Activated naive CD4-positive, alpha-beta T cell treated with anti-CD3 and anti-CD28 coated beads for 36 hours (primary cell): Measurements from ENCODE around the gene KIAA1217. TPM values are rescaled to one million over a fixed set of nuclear protein-coding genes. Genes with fewer than 3 reads are reported as not detected.
A peak's percentile ranks its signal among the peaks of the same experiment; 100 is the strongest.

Experiments used
- CTCF ChIA-PET: fragments of 350-600 bp; sonication (Branson Sonifier 250); formaldehyde crosslinking; loops from one replicate; lab custom pipeline; 2021; ENCODE audit warnings: antibody characterized with exemption; lab: Charles Lee
- DNase-seq: peaks from one replicate; pipeline ENCODE4 v3.0.0-alpha.2; 2020
- H3K27ac Mint-ChIP-seq: one replicate; pipeline ENCODE4 v1.8.0; 2021; ENCODE audit warnings: mild to moderate bottlenecking, mixed read lengths
- H3K27me3 Mint-ChIP-seq: one replicate; pipeline ENCODE4 v1.8.0; 2021; ENCODE audit warnings: low read depth, mixed read lengths
- H3K36me3 Mint-ChIP-seq: one replicate; pipeline ENCODE4 v1.8.0; 2021; ENCODE audit warnings: low read depth, mixed read lengths
- H3K4me1 Mint-ChIP-seq: one replicate; pipeline ENCODE4 v1.8.0; 2021; ENCODE audit warnings: low read depth, mixed read lengths
- H3K4me3 Mint-ChIP-seq: one replicate; pipeline ENCODE4 v1.8.0; 2021; ENCODE audit warnings: mild to moderate bottlenecking, moderate library complexity, mixed read lengths
- H3K9me3 Mint-ChIP-seq: one replicate; pipeline ENCODE4 v1.8.0; 2021; ENCODE audit warnings: mixed read lengths
- intact Hi-C: fragments of 100-400 bp; cut with micrococcal nuclease; formaldehyde crosslinking; loops from one replicate; pipeline ENCODE4 v1.15.1; 2023
- total RNA-seq, 2 experiments: library from RNA; stranded (reverse); gene quantifications; one replicate each; pipeline ENCODE4 v1.2.3, GENCODE V29; 2021

The KIAA1217 gene, protein sequence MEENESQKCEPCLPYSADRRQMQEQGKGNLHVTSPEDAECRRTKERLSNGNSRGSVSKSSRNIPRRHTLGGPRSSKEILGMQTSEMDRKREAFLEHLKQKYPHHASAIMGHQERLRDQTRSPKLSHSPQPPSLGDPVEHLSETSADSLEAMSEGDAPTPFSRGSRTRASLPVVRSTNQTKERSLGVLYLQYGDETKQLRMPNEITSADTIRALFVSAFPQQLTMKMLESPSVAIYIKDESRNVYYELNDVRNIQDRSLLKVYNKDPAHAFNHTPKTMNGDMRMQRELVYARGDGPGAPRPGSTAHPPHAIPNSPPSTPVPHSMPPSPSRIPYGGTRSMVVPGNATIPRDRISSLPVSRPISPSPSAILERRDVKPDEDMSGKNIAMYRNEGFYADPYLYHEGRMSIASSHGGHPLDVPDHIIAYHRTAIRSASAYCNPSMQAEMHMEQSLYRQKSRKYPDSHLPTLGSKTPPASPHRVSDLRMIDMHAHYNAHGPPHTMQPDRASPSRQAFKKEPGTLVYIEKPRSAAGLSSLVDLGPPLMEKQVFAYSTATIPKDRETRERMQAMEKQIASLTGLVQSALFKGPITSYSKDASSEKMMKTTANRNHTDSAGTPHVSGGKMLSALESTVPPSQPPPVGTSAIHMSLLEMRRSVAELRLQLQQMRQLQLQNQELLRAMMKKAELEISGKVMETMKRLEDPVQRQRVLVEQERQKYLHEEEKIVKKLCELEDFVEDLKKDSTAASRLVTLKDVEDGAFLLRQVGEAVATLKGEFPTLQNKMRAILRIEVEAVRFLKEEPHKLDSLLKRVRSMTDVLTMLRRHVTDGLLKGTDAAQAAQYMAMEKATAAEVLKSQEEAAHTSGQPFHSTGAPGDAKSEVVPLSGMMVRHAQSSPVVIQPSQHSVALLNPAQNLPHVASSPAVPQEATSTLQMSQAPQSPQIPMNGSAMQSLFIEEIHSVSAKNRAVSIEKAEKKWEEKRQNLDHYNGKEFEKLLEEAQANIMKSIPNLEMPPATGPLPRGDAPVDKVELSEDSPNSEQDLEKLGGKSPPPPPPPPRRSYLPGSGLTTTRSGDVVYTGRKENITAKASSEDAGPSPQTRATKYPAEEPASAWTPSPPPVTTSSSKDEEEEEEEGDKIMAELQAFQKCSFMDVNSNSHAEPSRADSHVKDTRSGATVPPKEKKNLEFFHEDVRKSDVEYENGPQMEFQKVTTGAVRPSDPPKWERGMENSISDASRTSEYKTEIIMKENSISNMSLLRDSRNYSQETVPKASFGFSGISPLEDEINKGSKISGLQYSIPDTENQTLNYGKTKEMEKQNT (N-terminal part only)
- total RNA-seq = under 1 TPM; 0.57 to 0.86 TPM

DNA sequence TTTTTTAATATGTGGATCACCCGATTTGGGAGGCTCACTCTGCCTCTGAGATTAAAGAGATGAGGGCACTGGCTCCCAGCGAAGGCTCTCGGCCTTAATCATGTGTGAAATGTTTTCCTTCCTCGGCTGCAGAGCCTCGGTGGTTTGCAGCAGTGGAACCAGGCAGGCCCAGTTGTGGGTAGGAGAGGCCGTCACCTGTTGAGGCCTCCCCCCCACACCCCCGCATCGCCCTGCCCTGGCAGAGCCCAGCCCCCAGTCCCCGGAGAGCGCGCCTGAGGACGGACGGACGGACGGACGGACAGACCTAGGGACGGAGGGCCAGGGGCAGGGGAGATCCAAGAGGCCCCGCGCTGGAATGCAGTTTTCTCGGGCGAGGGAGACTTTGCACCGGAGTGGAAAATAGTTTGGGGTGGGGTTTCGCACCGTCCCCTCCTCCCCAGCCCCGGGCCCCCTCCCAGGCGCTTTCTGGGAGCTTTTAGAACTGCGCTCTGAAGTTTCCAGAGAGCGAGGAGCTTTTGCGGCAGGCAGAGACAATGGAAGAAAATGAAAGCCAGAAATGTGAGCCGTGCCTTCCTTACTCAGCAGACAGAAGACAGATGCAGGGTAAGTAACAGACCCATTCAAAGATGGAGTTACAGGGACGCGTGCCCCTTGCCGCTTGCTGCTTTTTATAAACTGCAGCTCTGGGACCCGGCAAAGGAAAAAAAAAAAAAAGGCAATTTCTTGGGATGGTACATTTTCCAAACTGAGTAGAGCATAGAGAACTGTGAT, at the start of gene KIAA1217:
TSS of gene KIAA1217 (plus strand) at position 478 of the 771 bp plus-strand sequence. CDS start at position 534, 56 bp downstream.
- Mint-ChIP-seq H3K4me3 (peak within 1 kb of the TSS; percentile 69), H3K27ac (peak within 1 kb of the TSS; percentile 76), H3K9me3 (no peaks in the 10 kb centered on the region), H3K27me3 (peaks cover 49% of the 10 kb centered on the region), H3K36me3 (no peaks in the 10 kb centered on the region), H3K4me1 (peaks cover 29% of the 10 kb centered on the region)
- CTCF ChIA-PET = no interaction called here
- intact Hi-C loops = loop anchor here (1.0 to 5.0 kb wide), 5 partner anchors 90 to 808 kb away; partner anchors contain the start of genes ENKUR and THNSL1
- DNase-seq = peak; percentile 9

DNA sequence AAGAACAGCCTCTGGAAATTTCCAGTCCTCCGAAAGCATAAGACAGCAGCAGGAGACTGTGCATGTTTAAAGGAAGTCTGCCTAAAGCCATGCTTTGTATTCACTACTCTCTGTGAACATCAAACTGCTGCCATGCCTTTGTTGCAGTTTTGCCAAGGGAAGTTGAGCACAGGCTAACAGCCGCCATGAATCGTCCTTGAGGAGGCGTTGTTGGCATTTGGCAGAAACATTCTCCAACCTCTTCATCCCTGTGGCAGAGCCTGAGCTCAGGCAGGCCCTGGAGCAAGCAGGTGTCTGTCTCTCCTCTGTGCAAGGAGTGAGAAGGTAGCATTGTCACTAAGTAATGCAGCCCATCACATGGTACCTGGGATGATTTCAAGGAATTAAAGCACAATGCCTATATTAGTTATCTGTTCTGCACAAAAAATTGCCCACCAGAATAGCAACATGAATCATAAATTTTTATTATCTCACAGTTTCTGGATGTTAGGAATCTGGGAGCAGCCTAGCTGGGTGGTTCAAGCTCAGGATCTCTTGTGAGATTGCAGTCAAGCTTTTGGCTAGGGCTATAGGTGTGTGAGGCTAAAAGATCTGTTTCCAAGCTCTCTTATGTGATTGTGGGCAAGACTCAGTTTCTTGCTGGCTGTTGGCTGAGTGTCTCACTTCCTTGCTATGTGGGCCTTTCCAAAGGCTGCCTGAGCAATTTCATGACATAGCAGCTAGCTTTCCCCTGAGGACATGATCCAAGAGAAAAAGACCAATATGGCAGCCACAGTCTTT, 46.5 kb upstream of the KIAA1217 start:
- Mint-ChIP-seq H3K4me3 (no peak overlapping the region), H3K27ac (no peak overlapping the region), H3K36me3 (no peaks in the 10 kb centered on the region), H3K9me3 (peaks cover 4% of the 10 kb centered on the region), H3K27me3 (no peaks in the 10 kb centered on the region), H3K4me1 (no peaks in the 10 kb centered on the region)
- CTCF ChIA-PET = no interaction called here
- intact Hi-C loops = no loop called here
- DNase-seq = no peak

DNA sequence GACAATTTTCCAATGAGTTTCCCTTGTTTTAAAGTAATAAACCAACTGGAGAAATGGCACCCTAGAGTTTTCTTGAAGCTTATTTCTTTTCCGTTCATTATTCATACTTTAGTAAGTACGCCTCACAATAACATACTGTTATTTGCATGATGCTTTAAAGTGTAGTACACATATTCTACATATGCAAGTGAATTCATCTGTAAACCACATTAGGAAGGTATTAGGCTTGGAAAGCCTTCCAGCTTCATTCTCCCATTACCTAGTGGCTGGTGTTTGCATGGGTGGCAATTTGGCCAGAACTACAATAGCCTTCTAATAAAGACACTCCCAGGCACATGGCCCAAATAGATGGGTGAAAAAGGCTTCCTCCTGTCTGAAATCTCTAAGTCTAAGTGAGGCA, 45.5 kb upstream of the KIAA1217 start:
- intact Hi-C loops = no loop called here
- H3K4me3 Mint-ChIP-seq = no peak overlapping the region
- H3K27me3 Mint-ChIP-seq = no peaks in the 10 kb centered on the region
- H3K9me3 Mint-ChIP-seq = no peaks in the 10 kb centered on the region
- H3K27ac Mint-ChIP-seq = no peak overlapping the region
- no peak for DNase-seq
- H3K4me1 Mint-ChIP-seq = no peaks in the 10 kb centered on the region
- CTCF ChIA-PET = no interaction called here
- H3K36me3 Mint-ChIP-seq = no peaks in the 10 kb centered on the region

DNA sequence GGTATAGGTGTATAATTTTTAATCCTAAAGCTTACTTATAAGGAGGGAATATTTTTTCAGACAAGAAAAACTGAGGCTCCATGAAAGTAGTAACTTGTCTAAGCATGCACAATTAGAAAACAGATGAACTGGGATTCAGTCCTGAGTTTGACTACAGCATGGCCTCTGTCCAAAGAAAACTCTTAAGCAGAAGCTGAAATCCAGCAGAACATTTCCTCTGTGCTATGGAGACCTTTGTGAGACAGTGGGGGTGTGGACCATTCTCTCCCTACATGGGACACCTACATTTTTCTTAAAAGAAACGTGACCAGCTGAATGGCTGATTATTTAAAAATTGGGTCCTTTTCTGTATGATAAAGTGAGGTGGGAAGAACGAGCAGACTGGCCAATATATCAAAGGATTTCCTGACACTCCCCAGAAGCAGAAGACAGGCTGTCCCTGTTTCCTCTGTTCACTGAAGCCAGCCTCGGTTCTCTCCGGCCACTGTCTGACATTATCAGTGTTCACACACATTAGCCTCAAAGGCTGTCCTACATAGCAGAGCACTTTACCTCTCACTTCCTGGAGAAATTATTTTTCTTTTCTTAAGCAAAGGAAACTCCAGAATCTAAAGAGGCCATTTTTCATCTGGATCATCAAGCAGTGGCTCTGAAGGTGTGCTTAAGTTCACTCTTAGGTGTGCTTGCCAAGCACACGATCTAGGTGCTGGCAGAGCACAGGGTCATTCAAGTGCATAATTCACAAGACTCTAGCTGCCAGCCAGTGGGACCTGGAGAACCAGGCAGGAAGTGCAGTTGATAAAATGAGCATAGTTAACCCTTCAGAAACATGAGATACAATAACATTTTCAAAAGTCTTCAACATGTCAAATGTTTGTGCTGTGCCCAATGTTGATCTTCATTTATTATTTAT, 40.4 kb upstream of the KIAA1217 start:
- Mint-ChIP-seq H3K4me1 (no peaks in the 10 kb centered on the region), H3K4me3 (no peak overlapping the region), H3K27ac (no peak overlapping the region), H3K9me3 (no peaks in the 10 kb centered on the region), H3K36me3 (no peaks in the 10 kb centered on the region), H3K27me3 (no peaks in the 10 kb centered on the region)
- no peak for DNase-seq
- intact Hi-C loops = no loop called here
- CTCF ChIA-PET = no interaction called here

DNA sequence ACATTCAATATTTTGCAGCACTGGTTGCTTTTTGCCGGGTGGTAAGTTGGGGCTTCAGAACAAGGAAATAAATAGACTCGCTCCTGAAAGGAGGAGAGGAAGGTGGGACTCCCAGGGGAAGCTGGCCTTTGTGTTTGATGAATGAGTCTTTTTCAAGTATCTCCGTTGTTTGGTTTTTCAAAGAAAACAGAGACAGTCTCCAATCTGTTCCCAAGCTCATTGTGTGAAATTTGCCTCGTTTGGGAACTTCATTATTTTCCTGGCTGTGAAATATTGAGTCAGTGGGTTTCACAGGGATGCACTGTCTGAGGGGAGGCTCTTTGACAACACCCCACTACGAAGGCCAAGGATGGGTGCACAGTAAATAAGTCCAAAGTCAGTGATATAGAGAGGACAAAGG, 38.7 kb upstream of the KIAA1217 start:
- Mint-ChIP-seq H3K27ac (no peak overlapping the region), H3K36me3 (no peaks in the 10 kb centered on the region), H3K9me3 (peaks cover 1% of the 10 kb centered on the region), H3K4me1 (no peaks in the 10 kb centered on the region), H3K4me3 (no peak overlapping the region), H3K27me3 (no peaks in the 10 kb centered on the region)
- CTCF ChIA-PET = no interaction called here
- DNase-seq = no peak
- intact Hi-C loops = no loop called here

DNA sequence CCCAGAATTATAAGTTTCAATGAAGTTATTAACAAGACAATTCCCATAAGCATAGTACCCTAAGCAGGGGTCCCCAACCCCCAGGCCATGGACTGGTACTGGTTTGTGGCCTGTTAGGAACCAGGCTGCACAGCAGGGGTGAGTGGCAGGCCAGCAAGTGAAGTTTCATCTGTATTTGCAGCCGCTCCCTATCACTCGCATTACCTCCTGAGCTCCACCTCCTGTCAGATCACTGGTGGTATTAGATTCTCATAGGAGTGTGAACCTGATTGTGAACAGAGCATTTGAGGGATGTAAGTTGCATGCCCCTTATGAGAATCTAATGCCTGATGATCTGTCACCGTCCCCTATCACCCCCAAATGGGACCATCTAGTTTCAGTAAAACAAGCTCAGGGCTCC, 36.0 kb upstream of the KIAA1217 start:
- Mint-ChIP-seq H3K9me3 (peaks cover 6% of the 10 kb centered on the region), H3K27me3 (no peaks in the 10 kb centered on the region), H3K4me1 (no peaks in the 10 kb centered on the region), H3K27ac (no peak overlapping the region), H3K4me3 (no peak overlapping the region), H3K36me3 (no peaks in the 10 kb centered on the region)
- CTCF ChIA-PET = interaction anchor here (1.5 kb wide), 1 partner anchor 347 kb away, joined by 4 read pairs; no protein-coding TSS in a partner anchor
- intact Hi-C loops = no loop called here
- no peak for DNase-seq

DNA sequence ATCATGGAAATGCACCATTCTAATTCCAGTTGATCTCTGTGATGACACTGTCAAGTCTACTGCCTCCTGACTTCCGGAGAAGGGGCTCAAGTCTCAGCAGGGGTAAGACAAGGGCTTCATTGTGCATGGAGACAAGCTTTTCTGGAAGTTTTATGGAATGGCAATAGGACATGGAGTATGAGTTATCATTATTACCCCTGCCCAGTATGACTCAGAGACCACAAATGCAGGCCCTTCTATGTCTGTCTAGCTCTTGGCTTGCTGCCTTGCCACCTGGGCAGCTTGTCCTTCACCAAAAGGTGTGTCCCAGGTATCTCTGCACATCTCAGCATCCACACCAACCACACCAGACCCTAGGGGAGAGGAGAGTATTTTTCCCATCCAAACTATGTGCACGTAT, 34.9 kb upstream of the KIAA1217 start:
- Mint-ChIP-seq H3K27ac (no peak overlapping the region), H3K9me3 (peaks cover 6% of the 10 kb centered on the region), H3K4me1 (no peaks in the 10 kb centered on the region), H3K27me3 (no peaks in the 10 kb centered on the region), H3K36me3 (no peaks in the 10 kb centered on the region), H3K4me3 (no peak overlapping the region)
- DNase-seq = no peak
- intact Hi-C loops = no loop called here
- CTCF ChIA-PET = interaction anchor here (1.5 kb wide), 1 partner anchor 346 kb away, joined by 4 read pairs; no protein-coding TSS in a partner anchor

DNA sequence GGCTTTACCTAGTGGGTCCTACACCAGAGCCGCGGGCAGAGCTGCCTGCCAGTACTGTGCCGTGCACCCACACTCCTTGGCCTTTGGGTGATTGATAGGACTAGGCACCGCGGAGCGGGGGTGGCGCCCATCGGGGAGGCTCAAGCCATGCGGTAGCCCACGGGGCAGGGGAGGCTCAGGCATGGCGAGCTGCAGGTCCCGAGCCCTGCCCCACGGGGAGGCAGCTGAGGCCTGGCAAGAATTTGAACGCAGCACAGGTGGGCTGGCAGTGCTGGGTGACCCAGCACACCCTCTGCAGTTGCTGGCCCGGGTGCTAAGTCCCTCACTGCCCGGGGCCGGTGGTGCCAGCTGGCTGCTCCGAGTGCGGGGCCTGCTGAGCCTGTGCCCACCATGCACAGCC, 32.3 kb upstream of the KIAA1217 start:
- H3K4me3 Mint-ChIP-seq = no peak overlapping the region
- no peaks in the 10 kb centered on the region for H3K36me3 Mint-ChIP-seq
- H3K9me3 Mint-ChIP-seq = peaks cover 12% of the 10 kb centered on the region
- peaks cover 3% of the 10 kb centered on the region for H3K27me3 Mint-ChIP-seq
- no peaks in the 10 kb centered on the region for H3K4me1 Mint-ChIP-seq
- DNase-seq = no peak
- CTCF ChIA-PET = interaction anchor here (0.6 to 0.7 kb wide), 2 partner anchors 40 to 1519 kb away, joined by 3 read pairs; no protein-coding TSS in a partner anchor
- intact Hi-C loops = no loop called here
- H3K27ac Mint-ChIP-seq = no peak overlapping the region

DNA sequence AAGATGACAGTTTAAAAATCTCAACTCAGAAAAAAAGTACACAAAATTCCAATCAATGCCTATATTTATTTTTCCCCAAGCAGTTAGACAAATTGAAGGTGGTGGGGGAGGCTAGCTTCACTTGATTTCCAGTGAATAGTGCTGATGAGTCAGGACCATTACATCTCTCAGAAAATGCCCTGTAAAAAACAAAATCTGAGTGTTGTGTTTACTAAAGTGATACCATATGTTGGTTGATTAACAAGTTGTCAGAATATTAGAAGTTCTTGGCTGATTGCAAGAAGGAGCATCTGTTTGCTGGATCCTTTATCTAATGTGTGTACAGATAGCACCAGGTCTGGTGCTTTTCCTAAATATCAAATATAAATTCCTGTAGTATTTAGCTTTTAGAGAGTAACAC, 31.3 kb upstream of the KIAA1217 start:
- DNase-seq = no peak
- Mint-ChIP-seq H3K36me3 (no peaks in the 10 kb centered on the region), H3K27ac (no peak overlapping the region), H3K4me3 (no peak overlapping the region), H3K27me3 (peaks cover 3% of the 10 kb centered on the region), H3K4me1 (no peaks in the 10 kb centered on the region), H3K9me3 (peaks cover 12% of the 10 kb centered on the region)
- intact Hi-C loops = no loop called here
- CTCF ChIA-PET = no interaction called here

DNA sequence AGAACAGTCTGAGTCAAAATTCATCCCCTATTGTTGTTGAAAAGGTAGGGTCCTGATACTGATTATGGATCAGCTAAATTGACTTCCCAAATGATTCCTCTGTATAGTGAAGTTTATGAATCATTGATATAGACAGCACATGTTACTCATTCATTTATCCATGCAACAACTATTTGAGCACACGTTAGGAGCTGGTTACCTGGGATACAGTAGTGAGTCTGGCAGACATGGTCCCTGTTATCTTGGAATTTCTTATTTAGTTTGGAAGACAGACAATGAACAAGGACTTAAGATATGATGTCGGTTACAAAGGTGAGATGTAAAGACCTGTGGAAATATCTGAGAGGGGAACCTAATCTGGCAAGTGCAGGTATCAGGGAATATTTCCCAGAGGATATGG, 28.0 kb upstream of the KIAA1217 start:
- Mint-ChIP-seq H3K27me3 (peaks cover 9% of the 10 kb centered on the region), H3K27ac (no peak overlapping the region), H3K9me3 (peaks cover 8% of the 10 kb centered on the region), H3K4me3 (no peak overlapping the region), H3K4me1 (no peaks in the 10 kb centered on the region), H3K36me3 (no peaks in the 10 kb centered on the region)
- intact Hi-C loops = no loop called here
- CTCF ChIA-PET = no interaction called here
- DNase-seq = no peak
